ENCODE results near the gene ARMCX2.

Gene ARMCX2

DNA sequence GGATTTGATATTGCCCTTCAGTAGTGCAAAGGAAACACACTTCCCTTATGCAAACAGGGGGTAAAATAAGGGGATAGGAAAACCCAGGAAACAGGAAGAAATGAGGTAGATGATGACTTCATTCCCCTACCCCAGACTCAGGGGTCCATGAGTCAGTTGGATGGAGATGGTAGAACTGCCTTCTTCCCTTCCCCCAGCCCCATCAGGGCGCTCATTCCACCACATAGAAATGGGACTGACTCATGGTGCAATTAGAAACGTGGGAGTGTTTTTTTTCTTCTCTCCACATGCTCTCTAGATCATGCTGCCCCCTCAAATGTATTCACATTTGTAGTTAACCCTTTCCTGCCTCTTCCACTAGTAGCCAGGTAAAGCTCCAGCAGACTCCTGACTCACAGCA lies 23.1 kb upstream of the ARMCX2 start:
- no peak for DNase-seq (ENCODE audit: low spot score)
- TF ChIP-seq, protein P1, sequence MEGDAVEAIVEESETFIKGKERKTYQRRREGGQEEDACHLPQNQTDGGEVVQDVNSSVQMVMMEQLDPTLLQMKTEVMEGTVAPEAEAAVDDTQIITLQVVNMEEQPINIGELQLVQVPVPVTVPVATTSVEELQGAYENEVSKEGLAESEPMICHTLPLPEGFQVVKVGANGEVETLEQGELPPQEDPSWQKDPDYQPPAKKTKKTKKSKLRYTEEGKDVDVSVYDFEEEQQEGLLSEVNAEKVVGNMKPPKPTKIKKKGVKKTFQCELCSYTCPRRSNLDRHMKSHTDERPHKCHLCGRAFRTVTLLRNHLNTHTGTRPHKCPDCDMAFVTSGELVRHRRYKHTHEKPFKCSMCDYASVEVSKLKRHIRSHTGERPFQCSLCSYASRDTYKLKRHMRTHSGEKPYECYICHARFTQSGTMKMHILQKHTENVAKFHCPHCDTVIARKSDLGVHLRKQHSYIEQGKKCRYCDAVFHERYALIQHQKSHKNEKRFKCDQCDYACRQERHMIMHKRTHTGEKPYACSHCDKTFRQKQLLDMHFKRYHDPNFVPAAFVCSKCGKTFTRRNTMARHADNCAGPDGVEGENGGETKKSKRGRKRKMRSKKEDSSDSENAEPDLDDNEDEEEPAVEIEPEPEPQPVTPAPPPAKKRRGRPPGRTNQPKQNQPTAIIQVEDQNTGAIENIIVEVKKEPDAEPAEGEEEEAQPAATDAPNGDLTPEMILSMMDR (IDR thresholded peaks at IDR 0.05) = no peak
- Histone ChIP-seq H3K4me3 (no peak overlapping the region), H3K27ac (no peak overlapping the region)

DNA sequence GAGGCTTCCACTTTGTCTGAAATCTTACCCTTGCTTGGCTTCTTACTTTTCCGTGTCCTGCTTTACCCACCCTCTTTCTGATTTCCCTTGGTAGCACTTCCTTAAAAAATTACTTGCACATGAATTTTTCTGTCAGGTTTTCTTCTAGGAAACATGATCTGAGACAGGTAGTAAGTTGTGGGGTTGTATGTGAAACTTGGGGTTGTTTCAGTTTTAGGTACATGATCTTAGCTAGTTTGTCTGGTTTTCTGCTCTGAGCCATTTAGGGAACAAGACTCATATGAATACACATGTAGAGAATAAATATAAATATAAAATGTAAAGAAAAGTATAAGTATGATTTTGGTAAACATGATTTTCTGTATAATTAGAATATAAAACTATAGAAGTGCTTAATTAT lies 17.4 kb upstream of the ARMCX2 start:
- no peak overlapping the region for H3K4me3 ChIP-seq
- no peak for DNase-seq (ENCODE audit: low spot score)
- TF ChIP-seq, protein P1 (IDR thresholded peaks at IDR 0.05) = no peak
- no peak overlapping the region for H3K27ac ChIP-seq

DNA sequence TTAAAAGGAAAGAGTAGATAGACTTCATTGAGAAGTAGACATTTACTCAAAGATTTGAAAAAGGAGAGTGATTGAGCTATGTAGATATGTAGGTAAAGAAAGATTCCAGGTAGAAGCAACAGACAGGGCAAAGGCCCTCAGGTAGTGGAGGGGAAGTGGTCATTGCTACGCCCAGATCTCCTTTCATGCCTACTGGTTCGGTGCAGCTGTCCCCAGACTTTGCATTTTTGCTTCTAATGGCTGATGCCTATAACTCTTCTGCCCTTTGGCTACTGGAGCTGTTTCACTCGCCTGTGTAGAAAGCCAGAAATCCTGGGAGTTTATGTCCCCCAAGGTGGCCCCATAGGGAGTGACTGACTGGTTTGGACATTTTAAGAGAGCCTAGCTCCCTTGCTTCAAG lies 16.9 kb upstream of the ARMCX2 start:
- TF ChIP-seq, protein P1 (IDR thresholded peaks at IDR 0.05) = no peak
- DNase-seq (ENCODE audit: low spot score) = no peak
- Histone ChIP-seq H3K27ac (no peak overlapping the region), H3K4me3 (no peak overlapping the region)

DNA sequence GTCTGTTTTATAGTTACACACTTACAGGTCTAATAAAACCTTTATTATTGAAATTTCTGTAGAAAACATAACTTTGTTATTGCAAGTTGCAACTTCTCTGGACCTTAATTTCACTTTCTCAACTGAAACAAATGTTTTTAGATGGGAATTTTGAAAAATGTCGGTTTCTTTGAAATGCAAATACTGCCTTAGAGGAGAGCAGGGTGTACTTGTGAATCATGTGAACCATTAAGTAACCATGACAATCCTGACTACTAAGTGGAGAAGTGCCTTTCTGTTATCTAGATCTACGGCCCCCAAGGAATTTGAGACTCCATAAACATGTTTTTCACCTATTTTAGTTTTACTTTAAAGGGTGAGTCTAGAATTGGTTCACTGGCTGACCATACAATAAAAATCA lies 8.5 kb upstream of the ARMCX2 start:
- TF ChIP-seq, protein P1 (IDR thresholded peaks at IDR 0.05) = no peak
- no peak overlapping the region for H3K4me3 ChIP-seq
- H3K27ac ChIP-seq = no peak overlapping the region
- no peak for DNase-seq (ENCODE audit: low spot score)

DNA sequence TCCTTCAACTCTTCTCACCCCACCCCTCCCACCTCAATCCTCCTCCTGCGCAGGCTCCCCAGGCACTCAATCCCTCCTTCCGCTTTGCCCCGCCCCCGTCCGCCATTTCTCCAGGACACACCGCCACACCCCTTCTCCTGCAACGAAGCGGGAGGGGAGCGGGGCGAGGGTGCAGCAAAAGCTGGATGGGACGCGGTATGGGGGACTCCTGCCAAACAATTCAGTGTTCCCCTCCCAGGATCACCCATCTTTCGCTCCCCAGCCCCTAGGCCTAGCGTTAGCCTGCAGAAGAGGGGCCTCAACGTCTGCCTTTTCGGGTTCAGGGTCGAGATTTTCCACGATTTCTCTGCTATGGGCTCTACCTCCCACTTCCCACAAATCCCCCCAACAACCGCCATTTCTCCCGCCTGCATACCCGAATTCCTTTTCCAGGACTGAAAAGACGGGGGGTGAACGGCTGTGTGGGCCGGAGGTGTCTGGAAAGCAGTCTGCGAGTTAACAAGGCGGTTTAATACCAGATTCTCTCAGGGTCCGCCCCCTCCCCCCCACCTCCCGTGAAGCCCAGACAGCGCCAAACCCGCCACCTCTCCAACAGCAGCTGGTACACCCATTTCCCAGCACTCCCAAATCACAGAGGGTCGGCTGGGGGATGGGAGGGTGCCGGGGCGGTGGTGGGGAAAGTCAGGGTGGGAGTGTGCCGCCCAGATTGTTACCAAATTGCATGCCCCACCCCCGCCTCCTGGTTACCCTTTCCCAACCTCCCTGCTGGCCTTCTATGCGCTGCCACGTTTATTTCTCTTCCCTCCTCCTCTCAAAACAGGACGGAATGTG lies 774 bp downstream of the ARMCX2 start:
- Histone ChIP-seq H3K4me3 (peak overlapping the region; percentile 80), H3K27ac (peak overlapping the region; percentile 66 to 90)
- DNase-seq (ENCODE audit: low spot score) = no peak
- TF ChIP-seq, protein P1 (IDR thresholded peaks at IDR 0.05) = no peak

DNA sequence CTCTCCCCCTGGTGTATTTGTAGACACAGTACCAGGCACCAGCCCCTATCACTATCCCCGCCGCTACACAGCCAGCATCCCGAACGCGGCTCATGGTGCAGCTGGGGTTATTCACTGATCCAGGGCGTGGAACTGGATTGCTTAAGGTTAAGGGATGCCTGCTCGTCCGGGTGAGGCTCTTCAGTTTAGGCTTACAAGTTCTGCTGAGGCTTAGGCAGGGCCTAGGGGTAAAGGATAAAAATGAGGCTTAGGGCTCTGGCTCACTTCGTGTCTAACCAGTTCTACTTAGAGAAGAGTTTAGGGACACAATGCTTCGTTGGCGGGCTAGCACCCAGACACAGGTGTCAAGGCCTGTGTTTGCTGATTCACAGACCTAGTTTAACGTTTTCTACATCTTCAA lies 2.2 kb downstream of the ARMCX2 start:
- no peak for DNase-seq (ENCODE audit: low spot score)
- Histone ChIP-seq H3K27ac (no peak overlapping the region), H3K4me3 (no peak overlapping the region)
- TF ChIP-seq, protein P1 (IDR thresholded peaks at IDR 0.05) = no peak

DNA sequence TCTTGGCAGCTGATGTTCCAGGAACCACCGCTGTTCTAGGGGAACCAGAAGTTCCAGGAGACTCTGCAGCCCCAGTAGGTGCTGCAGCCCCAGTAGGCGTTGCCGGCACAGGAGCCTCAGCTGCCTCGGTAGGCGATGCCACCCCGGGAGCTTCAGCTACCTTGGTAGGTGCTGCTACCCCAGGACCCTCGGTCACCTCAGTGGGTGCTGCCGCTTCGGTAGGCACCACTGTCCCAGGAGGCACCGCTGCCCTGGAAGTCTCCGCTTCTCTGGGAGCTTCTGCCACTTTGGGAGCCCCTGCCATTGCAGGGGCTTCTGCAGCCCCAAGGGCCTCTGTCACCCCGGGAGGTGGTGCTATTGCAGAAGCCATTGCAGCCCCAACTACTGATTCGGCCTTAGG lies 2.8 kb downstream of the ARMCX2 start:
- Histone ChIP-seq H3K27ac (no peak overlapping the region), H3K4me3 (no peak overlapping the region)
- TF ChIP-seq, protein P1 (IDR thresholded peaks at IDR 0.05) = no peak
- no peak for DNase-seq (ENCODE audit: low spot score)
